Mucosa of gallbladder (tissue), 1 donor: ENCODE results near the gene ATRNL1. TPM values are rescaled to one million over a fixed set of nuclear protein-coding genes. Genes with fewer than 3 reads are reported as not detected.

Source experiments
- DNase-seq: peaks from one replicate; pipeline ENCODE4 v3.0.0-alpha.2; 2020; ENCODE audit warnings: low spot score
- total RNA-seq: library from RNA; stranded (reverse); gene quantifications from one replicate; pipeline ENCODE4 v1.2.1, GENCODE V29; 2021
- donor health status: DM: no; HTN: no; CAD: no.

The ATRNL1 gene
- total RNA-seq, 1 donor from 2014 or later: 2.7 TPM

GRCh38 chr10:115831016-115831415, 737.9 kb downstream of the ATRNL1 start:
- no peak for DNase-seq

- DNase-seq: no peak
These were observed 740.0 kb downstream of the ATRNL1 start for GRCh38 chr10:115833119-115833518.

- no peak for DNase-seq
These were observed 751.4 kb downstream of the ATRNL1 start for GRCh38 chr10:115844591-115844990.

- no peak for DNase-seq
These were observed 752.8 kb downstream of the ATRNL1 start for GRCh38 chr10:115845921-115846320.

GRCh38 chr10:115846528-115846927, 753.4 kb downstream of the ATRNL1 start:
- no peak for DNase-seq

- peak; percentile 20 for DNase-seq
These were observed 756.0 kb downstream of the ATRNL1 start for GRCh38 chr10:115849197-115849596.

- no peak for DNase-seq
These were observed 757.5 kb downstream of the ATRNL1 start for GRCh38 chr10:115850666-115851065.

- DNase-seq: no peak
These were observed 758.5 kb downstream of the ATRNL1 start for GRCh38 chr10:115851695-115852094.

- DNase-seq: no peak
These were observed 761.7 kb downstream of the ATRNL1 start for GRCh38 chr10:115854740-115855435.

- DNase-seq: no peak
These were observed 763.4 kb downstream of the ATRNL1 start for GRCh38 chr10:115856580-115856979.

- no peak for DNase-seq
These were observed 764.7 kb downstream of the ATRNL1 start for GRCh38 chr10:115857856-115858255.

- DNase-seq: no peak
These were observed 767.3 kb downstream of the ATRNL1 start for GRCh38 chr10:115860182-115861107.

- DNase-seq: no peak
These were observed 768.3 kb downstream of the ATRNL1 start for GRCh38 chr10:115861455-115861854.

GRCh38 chr10:115861864-115862263, 768.7 kb downstream of the ATRNL1 start:
- no peak for DNase-seq

- DNase-seq: no peak
These were observed 773.0 kb downstream of the ATRNL1 start for GRCh38 chr10:115866174-115866573.

GRCh38 chr10:115866691-115867090, 773.5 kb downstream of the ATRNL1 start:
- no peak for DNase-seq

GRCh38 chr10:115867305-115867704, 774.1 kb downstream of the ATRNL1 start:
- no peak for DNase-seq

GRCh38 chr10:115871855-115872254, 778.7 kb downstream of the ATRNL1 start:
- no peak for DNase-seq

- DNase-seq: no peak
These were observed 782.0 kb downstream of the ATRNL1 start for GRCh38 chr10:115875172-115875571.

GRCh38 chr10:115879372-115880089, 786.4 kb downstream of the ATRNL1 start:
- DNase-seq: no peak

GRCh38 chr10:115882021-115882420, 788.9 kb downstream of the ATRNL1 start:
- no peak for DNase-seq

- no peak for DNase-seq
These were observed 790.2 kb downstream of the ATRNL1 start for GRCh38 chr10:115883372-115883771.
